GM19023 (cell line): ENCODE data around the gene INPP1.
"Not testable (repeated sequence)": the region's sequence is repeated elsewhere in the genome, so short reads cannot be mapped to it uniquely, and the experiment has no call there.

Experiments
- ATAC-seq: cut with Tn5 transposase; IDR thresholded peaks from one replicate; pipeline ENCODE4 v1.9.1; 2021; ENCODE audit warnings: mild to moderate bottlenecking, moderate library complexity; ENCODE audit not compliant: unreplicated experiment

Gene INPP1, protein sequence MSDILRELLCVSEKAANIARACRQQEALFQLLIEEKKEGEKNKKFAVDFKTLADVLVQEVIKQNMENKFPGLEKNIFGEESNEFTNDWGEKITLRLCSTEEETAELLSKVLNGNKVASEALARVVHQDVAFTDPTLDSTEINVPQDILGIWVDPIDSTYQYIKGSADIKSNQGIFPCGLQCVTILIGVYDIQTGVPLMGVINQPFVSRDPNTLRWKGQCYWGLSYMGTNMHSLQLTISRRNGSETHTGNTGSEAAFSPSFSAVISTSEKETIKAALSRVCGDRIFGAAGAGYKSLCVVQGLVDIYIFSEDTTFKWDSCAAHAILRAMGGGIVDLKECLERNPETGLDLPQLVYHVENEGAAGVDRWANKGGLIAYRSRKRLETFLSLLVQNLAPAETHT

DNA sequence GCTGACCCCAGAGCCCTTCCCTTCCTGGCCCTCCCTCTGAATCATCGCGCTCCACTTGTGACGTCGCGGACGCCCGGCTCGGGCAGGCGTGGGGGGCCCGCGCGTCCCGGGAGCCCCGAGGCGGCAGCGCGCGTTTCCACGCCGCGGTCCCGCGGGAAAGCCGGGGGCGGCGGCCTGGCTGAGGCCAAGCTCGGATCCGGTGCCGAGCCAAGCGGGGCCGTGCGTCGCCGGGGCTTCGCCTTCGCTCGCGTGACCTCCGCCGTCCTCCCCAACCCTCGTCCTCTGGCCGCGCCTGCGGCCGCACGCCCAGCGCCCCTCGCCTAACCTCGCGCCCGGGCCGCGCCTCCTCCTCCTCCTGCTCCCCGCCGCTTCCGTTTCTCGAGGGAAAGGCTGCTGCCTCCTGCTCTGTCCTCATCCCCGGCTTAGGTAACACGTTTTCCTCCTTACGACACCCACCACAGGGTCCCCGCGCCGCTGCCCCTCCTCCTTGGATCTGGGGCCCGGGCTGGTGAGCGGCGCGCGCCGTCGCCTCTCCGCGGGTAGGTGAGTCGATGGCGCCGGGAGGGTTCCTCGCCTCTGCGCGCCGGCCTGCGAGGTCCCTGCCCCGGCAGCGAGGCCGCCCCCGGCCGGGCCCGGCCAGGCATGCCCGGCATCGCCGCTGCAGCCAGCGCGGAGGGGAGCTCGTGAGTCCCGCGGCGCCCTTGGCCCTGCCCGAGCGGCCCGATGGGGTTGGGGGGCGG lies at the start of gene INPP1:
Gene INPP1, plus strand, starts transcription at position 54 of the 740 bp plus-strand sequence. CDS start 16,514 bp downstream, outside the sequence.
- peak; percentile 67 for ATAC-seq

DNA sequence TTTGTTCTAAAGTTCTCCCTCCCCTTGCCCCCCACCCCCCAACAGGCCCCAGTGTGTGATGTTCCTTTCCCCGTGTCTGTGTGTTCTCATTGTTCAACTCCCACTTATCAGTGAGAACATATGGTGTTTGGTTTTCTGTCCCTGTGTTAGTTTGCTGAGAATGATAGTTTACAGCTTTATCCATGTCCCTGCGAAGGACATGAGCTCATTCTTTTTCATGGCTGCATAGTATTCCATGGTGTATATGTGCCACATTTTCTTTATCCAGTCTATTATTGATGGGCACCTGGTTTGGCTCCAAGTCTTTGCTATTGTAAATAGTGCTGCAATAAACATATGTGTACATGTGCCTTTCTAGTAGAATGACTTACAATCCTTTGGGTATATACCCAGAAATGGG lies 45.5 kb upstream of the INPP1 start:
- not testable (repeated sequence) for ATAC-seq

DNA sequence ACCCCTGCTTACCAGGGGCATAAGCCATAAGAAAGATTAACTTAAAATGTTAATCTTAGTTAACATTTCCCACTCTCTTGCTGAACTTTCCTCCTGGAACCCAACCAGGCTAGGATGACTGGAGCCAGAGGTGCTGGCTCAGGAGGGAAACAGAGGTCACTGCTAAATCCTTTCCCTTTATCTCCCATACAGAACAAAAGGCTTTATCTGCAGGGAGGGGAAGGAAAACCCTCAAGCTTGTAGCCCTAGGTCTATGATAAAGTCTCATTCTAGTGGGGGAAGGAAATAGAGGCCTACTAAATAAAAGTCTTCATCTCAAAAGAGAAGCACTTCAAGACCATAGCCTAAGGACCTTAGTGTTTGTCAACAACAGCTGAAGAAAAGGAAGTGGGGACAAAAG lies 42.4 kb upstream of the INPP1 start:
- ATAC-seq, result no peak

DNA sequence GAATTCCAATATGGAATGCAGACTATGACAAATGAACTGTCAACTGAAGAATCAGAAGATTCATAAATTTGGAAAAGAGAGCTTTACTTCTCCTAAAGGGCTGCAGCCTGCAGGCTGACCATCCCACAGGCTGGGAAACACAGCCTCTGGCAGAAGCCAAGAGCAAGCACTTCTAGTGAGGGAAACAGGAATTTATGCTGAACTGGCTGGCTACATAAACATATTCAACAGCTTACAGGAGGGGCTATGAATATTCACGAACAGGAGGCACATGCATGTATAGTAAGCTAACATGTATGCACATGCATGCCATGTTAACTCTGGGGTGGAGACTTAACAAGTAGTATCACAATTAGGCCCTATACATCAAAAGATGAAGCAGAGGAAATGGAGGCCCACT lies 41.3 kb upstream of the INPP1 start:
- no peak for ATAC-seq

DNA sequence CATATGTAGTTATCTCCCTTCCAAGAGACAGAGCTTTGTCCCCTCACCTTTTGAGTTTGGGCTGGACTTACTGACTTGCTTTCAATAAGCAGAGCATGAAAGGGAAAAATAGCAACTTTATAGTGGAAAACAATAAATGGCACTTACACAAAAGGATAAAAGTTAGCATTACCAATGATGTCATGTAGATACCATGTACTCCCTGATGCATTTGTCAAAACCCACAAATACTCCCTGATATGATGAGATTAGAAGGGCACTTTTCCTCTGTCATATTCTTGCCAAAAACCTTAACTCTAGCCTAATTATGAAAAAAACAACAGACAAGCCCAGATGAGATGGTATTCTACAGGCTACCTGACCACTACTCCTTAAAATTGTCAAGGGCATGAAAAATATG lies 39.7 kb upstream of the INPP1 start:
- ATAC-seq, result no peak

DNA sequence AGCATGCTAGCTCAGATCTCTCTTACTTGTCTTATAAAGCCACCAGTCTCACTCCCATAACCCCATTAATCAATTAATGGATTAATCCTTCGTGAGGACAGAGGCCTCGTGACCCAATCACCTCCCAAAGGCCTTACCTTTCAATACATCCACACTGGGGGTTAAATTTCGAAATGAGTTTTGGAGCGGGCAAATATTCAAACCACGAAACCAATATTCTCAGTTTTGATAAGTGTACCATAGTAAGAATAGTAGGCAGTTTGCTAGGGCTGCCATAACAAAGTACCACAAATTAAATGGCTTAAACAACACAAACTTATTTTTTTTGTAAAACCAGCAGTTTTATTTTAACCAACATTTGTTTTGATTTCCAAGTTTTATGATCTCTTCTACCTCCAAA lies 39.0 kb upstream of the INPP1 start:
- ATAC-seq, result no peak

DNA sequence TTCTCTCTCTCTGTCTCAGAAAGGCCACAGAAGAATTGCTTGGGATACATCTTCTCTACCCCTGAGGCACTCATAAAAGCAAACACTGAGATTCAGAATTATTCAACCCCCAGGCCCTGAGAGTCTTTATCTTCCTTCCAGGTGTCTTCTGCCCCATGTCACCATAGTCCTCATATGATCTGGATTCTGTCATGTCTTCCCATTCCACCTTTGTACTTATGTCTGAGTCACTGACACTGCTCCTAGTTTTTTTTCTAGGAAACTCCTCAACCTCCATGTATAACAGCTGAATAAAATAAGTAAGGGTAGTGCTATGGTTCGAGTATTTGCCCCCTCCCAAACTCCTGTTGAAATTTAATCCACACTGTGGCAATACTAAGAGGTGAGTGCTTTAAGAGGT lies 35.4 kb upstream of the INPP1 start:
- ATAC-seq, result no peak

DNA sequence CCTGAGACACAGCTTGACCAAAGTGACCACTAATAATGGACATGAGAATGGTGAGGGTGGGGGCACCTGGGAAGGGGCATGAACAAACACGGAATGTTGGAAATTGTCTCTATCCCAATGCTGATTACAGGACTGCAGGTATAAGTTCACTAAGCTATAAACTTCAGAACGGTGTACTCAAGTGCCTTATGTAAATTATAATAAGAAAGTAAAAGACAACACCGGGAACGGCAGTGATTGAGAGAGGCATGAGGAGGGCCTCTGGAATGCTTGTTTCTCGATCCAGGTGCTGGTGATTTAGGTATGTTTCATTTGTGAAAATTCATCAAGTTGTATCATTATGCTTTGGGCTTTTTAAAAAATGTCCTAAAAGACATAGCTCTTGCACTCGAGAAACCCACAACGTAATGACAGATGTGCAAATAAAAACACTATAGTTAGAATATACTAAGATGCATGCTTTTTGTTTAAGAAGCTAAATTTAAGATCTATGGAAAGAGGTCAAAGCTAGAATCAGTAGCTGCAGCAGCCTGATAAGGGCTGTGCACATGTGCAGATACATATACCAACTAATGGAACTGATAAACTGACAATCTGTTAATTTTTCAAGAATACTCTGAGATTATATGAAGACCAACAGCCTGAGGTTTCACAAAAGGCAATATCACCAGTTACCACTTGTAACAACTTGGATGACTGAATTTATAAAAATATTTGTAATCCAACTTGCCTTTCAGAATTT lies 31.3 kb upstream of the INPP1 start:
- no peak for ATAC-seq

DNA sequence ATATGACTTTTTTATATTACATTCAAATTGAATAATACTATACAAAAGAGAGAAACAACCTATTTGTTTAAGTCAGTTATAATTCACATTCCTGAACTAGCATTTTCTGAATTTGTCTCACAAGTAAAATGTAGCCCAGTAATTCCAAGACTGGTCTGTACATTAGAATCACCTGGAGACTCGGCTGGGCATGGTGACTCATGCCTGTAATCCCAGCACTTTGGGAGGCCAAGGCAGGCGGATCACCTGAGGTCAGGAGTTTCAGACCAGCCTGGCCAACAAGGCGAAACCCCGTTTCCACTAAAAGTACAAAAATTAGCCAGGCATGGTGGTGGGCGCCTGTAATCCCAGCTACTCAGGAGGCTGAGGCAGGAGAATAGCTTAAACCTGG lies 30.8 kb upstream of the INPP1 start:
- ATAC-seq, result not testable (repeated sequence)

DNA sequence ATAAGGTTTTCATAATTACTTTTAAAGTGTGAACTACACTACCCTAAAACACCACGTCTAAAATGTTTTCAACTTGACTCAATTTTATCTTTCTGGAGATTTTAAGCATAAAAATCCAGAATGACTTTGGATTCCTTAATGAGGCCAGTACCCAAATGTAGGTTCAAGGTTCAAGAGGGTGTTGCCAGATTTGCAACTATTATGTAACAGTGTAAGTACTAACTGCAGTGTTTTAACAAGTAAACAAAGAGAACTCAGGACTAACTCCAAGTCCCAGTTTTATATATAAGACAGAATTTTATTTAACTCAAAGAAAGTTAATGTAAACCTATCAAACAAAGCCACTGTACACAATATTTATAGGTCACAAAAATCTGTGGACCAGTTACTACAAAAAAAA lies 29.5 kb upstream of the INPP1 start:
- no peak for ATAC-seq

DNA sequence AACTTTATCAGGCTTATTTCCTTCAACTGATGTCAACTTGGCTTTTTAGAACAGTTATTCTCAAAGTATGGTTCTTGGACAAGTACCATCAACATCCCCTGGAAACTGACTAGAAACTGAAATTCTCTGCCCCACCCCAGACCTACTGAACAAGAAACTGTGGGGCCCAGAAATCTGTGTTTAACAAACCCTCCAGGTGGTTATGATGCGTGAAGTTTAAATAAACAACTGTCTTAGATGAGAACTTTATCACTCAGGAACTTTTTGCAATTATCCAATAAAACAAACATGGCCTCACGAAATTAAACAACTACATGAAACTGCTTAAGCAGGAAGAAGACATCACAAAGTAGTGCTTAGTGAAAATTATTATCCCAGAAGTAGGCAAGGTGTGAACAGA lies 28.1 kb upstream of the INPP1 start:
- no peak for ATAC-seq

DNA sequence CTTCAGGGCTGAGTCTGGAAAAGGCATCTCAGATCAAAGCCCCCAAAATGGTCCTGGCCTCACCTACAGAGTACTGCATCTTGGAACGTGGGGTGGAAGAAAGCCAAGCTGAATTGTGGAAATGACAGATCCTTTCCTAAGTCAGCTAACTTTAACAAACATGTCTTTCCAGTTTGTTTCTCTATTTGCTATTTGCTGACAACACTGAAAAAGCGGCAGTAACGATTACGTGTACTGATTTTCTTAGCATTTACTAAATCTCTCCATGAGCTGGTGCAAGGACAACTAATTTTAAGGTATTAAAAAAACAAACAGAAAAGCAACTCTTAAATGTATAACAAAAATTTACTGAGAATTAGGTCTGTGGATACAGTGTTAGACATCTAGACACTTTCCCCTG lies 24.9 kb upstream of the INPP1 start:
- ATAC-seq, result no peak

DNA sequence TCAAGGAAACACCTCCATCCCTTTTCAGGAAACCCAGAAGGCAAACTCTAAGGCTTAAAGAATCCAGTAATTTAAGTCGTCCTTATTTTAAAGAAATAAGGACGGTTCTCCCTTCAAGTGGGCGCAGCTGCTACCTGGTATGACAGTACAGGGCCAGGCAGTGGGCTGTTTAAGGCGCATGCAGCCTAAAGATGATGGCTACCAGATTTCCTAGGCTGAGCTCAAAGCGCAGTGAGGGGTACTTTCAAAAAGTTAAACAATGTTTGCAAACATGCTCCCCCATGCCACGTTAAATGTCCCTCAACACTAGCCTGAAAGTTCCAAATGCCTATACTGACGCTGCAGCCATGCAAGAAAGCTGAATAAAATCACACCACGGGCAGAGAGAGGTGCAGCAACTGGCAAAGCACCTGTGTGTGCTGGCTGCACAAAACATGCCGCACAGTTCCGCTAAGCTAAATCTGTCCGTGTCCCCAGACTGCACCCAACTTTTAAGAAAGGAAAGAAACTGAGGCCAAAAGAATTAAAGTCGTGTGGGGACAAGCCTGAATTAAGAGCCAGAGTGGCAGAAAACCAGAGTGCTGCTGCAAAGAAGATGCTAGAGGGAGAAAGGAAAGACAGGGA lies 24.3 kb upstream of the INPP1 start:
- peak; percentile 38 for ATAC-seq

DNA sequence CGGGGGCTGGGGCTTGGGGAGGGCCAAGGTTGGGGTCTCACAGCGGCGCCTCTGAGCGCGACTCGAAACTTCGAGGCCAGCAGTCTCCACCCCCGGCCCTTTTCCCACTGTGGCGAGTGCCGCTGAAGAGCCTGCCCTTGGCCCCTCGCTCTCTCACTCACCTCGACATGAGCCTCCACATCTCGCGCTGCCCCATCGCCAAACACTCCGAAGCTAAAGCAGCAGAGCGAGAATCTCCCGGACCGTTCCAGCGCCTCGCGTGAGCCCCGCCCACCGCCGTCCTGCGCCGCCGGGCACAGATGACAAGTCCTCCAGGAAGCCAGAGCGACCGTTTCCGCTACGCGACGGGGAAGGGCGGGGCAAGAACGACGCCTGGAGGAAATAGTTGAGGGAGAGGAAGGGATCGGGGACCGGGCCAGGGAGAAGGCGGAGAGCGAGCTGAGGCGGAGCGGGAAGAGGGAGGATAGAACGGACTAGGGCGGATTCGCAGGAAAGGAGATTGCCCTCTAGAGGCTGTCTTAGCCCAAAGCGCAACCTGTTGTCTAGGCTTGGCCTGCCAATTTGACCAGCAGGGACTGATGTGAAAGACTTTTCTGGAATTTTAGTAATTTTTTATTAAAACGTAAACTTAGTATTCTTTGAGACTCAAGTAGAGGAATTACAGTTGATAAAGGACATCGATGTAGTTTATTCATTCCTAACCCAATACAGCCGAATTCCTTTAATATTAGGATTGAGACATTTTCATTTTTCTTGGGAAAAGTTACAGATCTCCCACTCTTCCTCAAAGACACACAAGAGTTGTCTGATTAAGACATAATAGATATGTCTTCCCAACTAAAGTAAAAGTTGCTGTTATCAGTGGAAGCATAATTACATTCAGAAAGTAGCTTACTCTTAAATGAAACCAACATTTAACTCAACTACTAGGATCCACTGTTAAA lies 23.6 kb upstream of the INPP1 start, which contains the start of gene HIBCH:
Gene HIBCH, minus strand, starts transcription at position 272 of the 944 bp plus-strand sequence. Its CDS starts 76 bp downstream, at position 196.
- peak; percentile 95 for ATAC-seq

DNA sequence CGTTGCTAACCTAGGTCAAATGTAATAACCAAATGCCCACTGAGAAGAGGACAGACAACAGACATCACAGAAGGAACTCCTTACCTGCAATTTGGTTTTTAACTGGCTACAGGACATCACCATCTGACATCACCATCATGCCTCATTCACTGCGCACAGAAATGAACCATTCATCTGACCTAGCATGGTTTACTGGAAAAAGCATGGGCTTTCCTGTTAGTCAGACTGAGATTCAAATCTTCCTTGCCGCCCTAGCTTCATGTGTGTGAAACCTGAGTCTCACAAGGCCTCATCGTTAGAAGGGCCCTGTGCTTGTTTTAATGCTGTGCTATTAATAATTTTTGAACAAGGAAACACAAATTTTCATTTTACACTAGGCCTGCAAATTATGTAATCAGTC lies 22.7 kb upstream of the INPP1 start:
- ATAC-seq, result no peak

DNA sequence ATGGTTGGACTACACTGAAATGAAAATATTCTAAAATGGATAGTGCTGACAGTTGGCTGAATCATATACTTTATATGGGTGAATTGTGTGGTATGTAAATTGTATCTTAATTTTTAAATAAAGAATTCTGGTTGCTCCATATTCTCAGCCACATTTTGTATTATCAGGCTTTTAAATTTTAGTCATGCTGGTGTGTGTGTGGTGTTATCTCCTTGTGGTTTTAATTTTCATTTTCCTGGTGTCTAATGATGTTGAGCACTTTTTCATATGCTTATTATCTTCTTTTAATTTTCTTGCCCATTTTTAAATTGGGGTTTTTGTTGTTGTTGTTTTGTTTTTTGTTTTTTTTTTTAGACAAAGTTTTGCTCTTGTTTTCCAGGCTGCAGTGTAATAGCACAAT lies 20.0 kb upstream of the INPP1 start:
- no peak for ATAC-seq

DNA sequence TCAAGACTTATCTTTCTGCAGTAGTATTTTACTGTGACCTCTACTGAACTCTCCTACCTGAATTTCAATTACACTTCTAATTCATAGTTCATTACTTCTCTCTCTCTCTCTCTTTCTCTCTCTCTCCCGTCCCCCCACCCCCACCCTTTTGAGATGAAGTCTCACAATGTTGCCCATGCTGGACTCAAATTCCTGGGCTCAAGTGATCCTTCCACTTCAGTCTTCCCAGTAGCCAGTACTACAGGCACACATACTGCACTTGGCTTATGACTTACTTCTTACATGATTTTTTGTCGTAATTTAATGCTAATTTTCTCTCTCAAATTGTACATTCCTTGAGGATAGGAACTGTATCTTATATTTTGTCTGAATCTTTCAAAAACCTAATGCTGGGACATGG lies 17.8 kb upstream of the INPP1 start:
- ATAC-seq, result no peak

DNA sequence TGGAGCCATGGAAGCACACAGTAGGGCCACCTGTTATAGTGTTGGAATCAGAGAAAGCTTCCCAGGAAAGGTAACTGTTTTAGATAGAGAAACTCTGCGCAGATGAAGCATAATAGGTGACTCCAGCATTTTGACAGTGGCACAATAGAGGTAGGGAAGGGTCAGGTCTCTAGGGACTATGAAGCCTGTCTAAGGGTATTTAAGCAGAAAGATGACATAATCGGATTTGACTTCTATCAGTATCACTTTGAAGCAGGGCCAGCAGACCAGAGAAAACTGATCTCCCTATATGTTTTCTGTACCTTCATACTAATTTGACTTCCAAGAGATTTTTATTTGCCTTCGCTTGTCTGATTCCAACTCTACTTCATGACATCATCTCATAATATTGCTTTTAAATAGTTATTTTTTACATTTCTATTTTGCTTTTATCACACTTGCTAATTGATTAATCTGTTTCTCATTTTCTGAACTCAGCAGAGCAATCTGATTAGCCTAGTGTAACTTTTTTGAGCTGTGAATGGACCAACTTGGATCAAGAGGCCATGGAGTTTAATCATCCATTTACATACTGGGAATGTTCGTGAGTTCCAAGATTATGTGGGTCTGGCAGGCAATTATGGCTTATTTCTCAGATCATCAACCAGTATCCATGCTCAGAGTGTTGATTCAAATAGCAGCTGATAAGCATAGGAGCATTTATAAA lies 15.4 kb upstream of the INPP1 start:
- no peak for ATAC-seq

DNA sequence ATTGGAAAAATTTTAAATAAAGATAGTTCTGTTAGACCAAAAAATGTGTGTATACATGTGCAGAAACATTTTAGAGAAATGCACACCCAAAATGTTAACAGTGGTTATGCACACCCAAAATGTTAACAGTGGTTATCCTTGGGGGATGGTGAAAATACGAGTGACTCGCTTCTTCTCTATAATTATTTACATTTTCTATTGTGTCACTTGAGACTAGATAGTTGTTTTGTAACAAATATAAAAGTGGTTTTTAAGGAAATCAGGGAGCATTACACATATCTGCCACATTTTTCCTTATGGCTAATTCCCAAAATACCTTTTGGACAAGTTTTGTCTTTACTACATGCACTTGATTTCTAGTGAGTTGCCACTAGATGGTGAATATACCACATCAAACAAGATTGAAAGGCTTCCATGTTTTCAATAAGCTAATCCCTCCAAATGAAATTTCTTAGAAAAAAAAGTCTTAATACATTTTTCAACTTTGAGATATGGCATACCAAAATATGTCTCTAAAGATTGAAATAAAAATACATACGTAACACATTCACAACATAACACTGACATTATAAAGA lies 14.7 kb upstream of the INPP1 start:
- ATAC-seq, result no peak
